Measurements from ENCODE around the gene SLC22A3. TPM values are rescaled to one million over a fixed set of nuclear protein-coding genes. Genes with fewer than 3 reads are reported as not detected.

The SLC22A3 gene
- total RNA-seq, 1 donor from 2014 or later = 0.07 TPM

- DNase-seq (ENCODE audit: low spot score) = no peak
- H3K4me1 ChIP-seq = no peaks in the 10 kb centered on the region
- Mint-ChIP-seq H3K9me3 (no peaks in the 10 kb centered on the region), H3K4me3 (no peak overlapping the region), H3K27me3 (ENCODE audit: insufficient read depth, low read depth) (peaks cover 18% of the 10 kb centered on the region), H3K4me1 (no peaks in the 10 kb centered on the region), H3K36me3 (no peaks in the 10 kb centered on the region), H3K27ac (no peak overlapping the region)
- no peak for TF ChIP-seq EZH2phosphoT487 (IDR thresholded peaks at IDR 0.05)
- TF ChIP-seq CTCF (IDR thresholded peaks at IDR 0.05) = no peak
- no peak for TF ChIP-seq EZH2 (IDR thresholded peaks at IDR 0.05)
- no peak overlapping the region for H3K27ac ChIP-seq
- H3K9ac ChIP-seq = no peak overlapping the region
- H4K20me1 ChIP-seq (ENCODE audit: low read depth) = no peaks in the 10 kb centered on the region
- H3F3A ChIP-seq (ENCODE audit: low read depth) = no peaks in the 10 kb centered on the region
- H3K36me3 ChIP-seq = no peaks in the 10 kb centered on the region
- no peak overlapping the region for H2AFZ ChIP-seq (replicated peaks)
- H3K4me2 ChIP-seq = no peak overlapping the region
- H3K27me3 ChIP-seq = peaks cover 33% of the 10 kb centered on the region
- H3K4me3 ChIP-seq = no peak overlapping the region
- H3K9me3 ChIP-seq (ENCODE audit: low read depth) = no peaks in the 10 kb centered on the region
- H3K79me2 ChIP-seq (ENCODE audit: low read depth) = no peaks in the 10 kb centered on the region
These were observed 5.0 kb upstream of the SLC22A3 start for GRCh38 chr6:160343144-160343543.

DNA sequence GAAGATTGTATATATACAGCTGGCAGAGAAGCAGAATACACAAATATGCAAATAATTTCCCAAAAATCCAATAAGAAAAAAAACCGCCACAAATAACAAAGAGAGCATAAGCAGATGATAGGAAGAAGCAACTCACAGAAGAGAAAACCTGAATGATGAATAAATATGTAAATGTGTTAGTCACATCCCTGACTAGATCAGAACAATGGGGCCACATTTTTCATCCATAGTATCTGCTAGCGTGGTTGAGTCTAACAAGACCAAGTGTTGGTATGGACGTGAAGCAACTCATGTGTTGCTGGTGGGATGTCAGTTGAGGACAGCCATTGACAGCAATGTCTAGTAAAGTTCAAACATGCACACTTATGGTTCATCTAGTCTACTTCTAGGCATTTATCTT is 3.9 kb upstream of the SLC22A3 start:
- Mint-ChIP-seq H3K27ac (no peak overlapping the region), H3K9me3 (peaks cover 2% of the 10 kb centered on the region), H3K4me3 (no peak overlapping the region), H3K27me3 (ENCODE audit: insufficient read depth, low read depth) (peaks cover 24% of the 10 kb centered on the region), H3K36me3 (no peaks in the 10 kb centered on the region), H3K4me1 (peaks cover 4% of the 10 kb centered on the region)
- H3F3A ChIP-seq (ENCODE audit: low read depth) = no peaks in the 10 kb centered on the region
- no peak overlapping the region for H3K4me3 ChIP-seq
- H3K79me2 ChIP-seq (ENCODE audit: low read depth) = no peaks in the 10 kb centered on the region
- no peak overlapping the region for H3K9ac ChIP-seq
- no peaks in the 10 kb centered on the region for H3K36me3 ChIP-seq
- no peak overlapping the region for H3K4me2 ChIP-seq
- DNase-seq (ENCODE audit: low spot score) = no peak
- peaks cover 44% of the 10 kb centered on the region for H3K27me3 ChIP-seq
- no peak overlapping the region for H2AFZ ChIP-seq (replicated peaks)
- TF ChIP-seq EZH2 (IDR thresholded peaks at IDR 0.05) = no peak
- TF ChIP-seq CTCF (IDR thresholded peaks at IDR 0.05) = no peak
- no peak for TF ChIP-seq EZH2phosphoT487 (IDR thresholded peaks at IDR 0.05)
- H3K27ac ChIP-seq = no peak overlapping the region
- H4K20me1 ChIP-seq (ENCODE audit: low read depth) = no peaks in the 10 kb centered on the region
- no peaks in the 10 kb centered on the region for H3K9me3 ChIP-seq (ENCODE audit: low read depth)
- H3K4me1 ChIP-seq = peaks cover 2% of the 10 kb centered on the region

DNA sequence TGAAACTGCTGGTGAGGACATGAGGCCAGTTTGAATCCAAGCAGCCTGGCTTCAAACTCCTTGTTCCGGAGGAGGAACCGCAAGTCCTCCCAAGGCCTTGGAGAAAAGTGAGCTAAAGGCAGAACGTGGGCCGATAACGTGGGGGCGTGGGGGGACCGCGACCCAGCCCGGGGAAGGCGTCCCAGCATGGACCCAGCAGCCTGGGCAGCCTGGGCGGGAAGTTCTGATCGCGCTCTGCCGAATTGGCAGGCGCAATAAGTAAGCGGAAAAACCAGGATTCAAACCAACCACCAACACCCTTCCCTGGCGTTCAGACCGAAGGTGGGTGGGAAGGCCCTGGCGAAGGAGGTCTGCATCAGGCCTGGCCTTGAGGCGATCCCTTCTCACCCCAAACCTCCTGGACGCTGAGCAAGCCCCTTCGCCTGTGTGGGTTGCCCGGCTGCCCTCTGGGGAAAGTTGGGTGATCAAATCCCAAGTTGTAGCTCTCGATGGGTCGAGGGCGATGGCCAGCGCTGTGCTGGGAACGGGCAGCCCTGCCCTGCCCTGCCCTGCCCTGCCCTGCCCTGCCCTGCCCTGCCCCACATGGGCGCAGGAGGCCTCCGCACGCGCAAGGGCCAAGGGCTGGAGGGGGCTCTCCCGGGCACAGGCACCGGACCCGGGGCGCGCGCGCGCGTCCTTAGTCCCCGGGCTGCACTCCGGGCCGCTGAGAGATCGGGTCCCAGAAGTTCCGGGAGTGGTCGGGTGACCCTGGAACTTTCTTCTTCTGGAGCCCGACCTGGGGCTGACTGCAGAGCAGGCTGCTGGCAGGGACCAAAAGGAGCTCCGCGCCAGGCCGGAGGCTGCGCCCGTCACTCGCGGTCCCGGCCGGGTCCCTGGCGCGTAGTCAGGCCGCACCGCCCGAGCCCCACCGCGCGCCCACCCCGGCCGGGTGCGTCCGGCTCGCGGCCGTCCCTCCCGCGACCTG is 637 bp upstream of the SLC22A3 start:
- H3K79me2 ChIP-seq (ENCODE audit: low read depth) = no peaks in the 10 kb centered on the region
- no peak for DNase-seq (ENCODE audit: low spot score)
- Mint-ChIP-seq H3K36me3 (no peaks in the 10 kb centered on the region), H3K27me3 (ENCODE audit: insufficient read depth, low read depth) (peaks cover 46% of the 10 kb centered on the region), H3K4me1 (peaks cover 4% of the 10 kb centered on the region), H3K9me3 (peaks cover 2% of the 10 kb centered on the region), H3K27ac (no peak overlapping the region), H3K4me3 (peak overlapping the region; percentile 64)
- peak overlapping the region; percentile 95 for H2AFZ ChIP-seq (replicated peaks)
- no peaks in the 10 kb centered on the region for H3F3A ChIP-seq (ENCODE audit: low read depth)
- peaks cover 3% of the 10 kb centered on the region for H3K4me1 ChIP-seq
- no peaks in the 10 kb centered on the region for H3K9me3 ChIP-seq (ENCODE audit: low read depth)
- TF ChIP-seq EZH2 (IDR thresholded peaks at IDR 0.05) = no peak
- no peak for TF ChIP-seq EZH2phosphoT487 (IDR thresholded peaks at IDR 0.05)
- TF ChIP-seq CTCF (IDR thresholded peaks at IDR 0.05) = no peak
- H3K9ac ChIP-seq = no peak overlapping the region
- H3K36me3 ChIP-seq = no peaks in the 10 kb centered on the region
- H3K4me3 ChIP-seq = peak overlapping the region; percentile 54
- H3K4me2 ChIP-seq = peak overlapping the region; percentile 86
- H4K20me1 ChIP-seq (ENCODE audit: low read depth) = no peaks in the 10 kb centered on the region
- no peak overlapping the region for H3K27ac ChIP-seq
- H3K27me3 ChIP-seq = peaks cover 72% of the 10 kb centered on the region
